IMR-90 (cell line): ENCODE results near the gene RAP1A. TPM values are rescaled to one million over a fixed set of nuclear protein-coding genes. Genes with fewer than 3 reads are reported as not detected.

Experiments used
- ATAC-seq: fragments of 200-7000 bp; cut with Tn5 transposase; 2 replicates; pipeline ENCODE4 v1.9.1; 2020; ENCODE audit warnings: low read depth, mild to moderate bottlenecking, moderate library complexity
- BruUV-seq: library from RNA; stranded (reverse); fragments of 400-500 nt; replicated peaks from 2 replicates; lab custom pipeline; 2021; lab: Mats Ljungman, UMichigan
- CTCF ChIA-PET: fragments of 300-600 bp; formaldehyde crosslinking; extraction: SDS; loops from one replicate; lab custom pipeline; 2021; ENCODE audit warnings: antibody characterized with exemption; lab: Yijun Ruan, JAX
- POLR2A ChIA-PET: fragments of 300-600 bp; sonication (Branson Sonifier 250); formaldehyde crosslinking; loops from one replicate; lab custom pipeline; 2022; ENCODE audit warnings: antibody characterized with exemption; ENCODE audit not compliant: unreplicated experiment; lab: Charles Lee
- DNase-seq: peaks from one replicate; pipeline ENCODE4 v3.0.0; 2013
- H2AFZ ChIP-seq: replicated peaks from 2 replicates; pipeline ENCODE3; 2013; ENCODE audit warnings: low read length, mild to moderate bottlenecking; ENCODE audit not compliant: poor library complexity
- H2AK5ac ChIP-seq: 2 replicates; pipeline ENCODE4 v1.6.1; 2013; ENCODE audit warnings: low read depth, low read length, inconsistent platforms
- H2AK9ac ChIP-seq: replicated peaks from 2 replicates; pipeline ENCODE3; 2013; ENCODE audit warnings: mild to moderate bottlenecking, low read depth, low read length, moderate library complexity; ENCODE audit not compliant: poor library complexity
- H2BK120ac ChIP-seq: 2 replicates; pipeline ENCODE4 v1.6.1; 2013; ENCODE audit warnings: low read depth, low read length, inconsistent platforms
- H2BK15ac ChIP-seq: 3 replicates; pipeline ENCODE4 v1.6.1; 2013; ENCODE audit warnings: low read depth, low read length, inconsistent platforms
- H2BK20ac ChIP-seq: 2 replicates; pipeline ENCODE4 v1.6.1; 2013; ENCODE audit warnings: low read depth, mild to moderate bottlenecking, inconsistent platforms, low read length, moderate library complexity
- H2BK5ac ChIP-seq: 2 replicates; pipeline ENCODE4 v1.6.1; 2013; ENCODE audit warnings: mild to moderate bottlenecking, low read depth, low read length, inconsistent platforms; ENCODE audit not compliant: poor library complexity, severe bottlenecking
- H3K14ac ChIP-seq: replicated peaks from 2 replicates; pipeline ENCODE4 v1.6.1; 2013; ENCODE audit warnings: low read depth, low read length, inconsistent platforms
- H3K18ac ChIP-seq: 2 replicates; pipeline ENCODE4 v1.6.1; 2013; ENCODE audit warnings: low read depth, low read length, control low read depth
- H3K23ac ChIP-seq: 2 replicates; pipeline ENCODE4 v1.6.1; 2013; ENCODE audit warnings: low read depth, low read length, inconsistent platforms
- H3K27ac ChIP-seq: 2 replicates; pipeline ENCODE4 v1.5.1; 2013; ENCODE audit warnings: mild to moderate bottlenecking, control low read depth, low read length; ENCODE audit not compliant: insufficient read depth
- H3K27me3 ChIP-seq: 2 replicates; pipeline ENCODE4 v1.6.1; 2013; ENCODE audit warnings: low read length; ENCODE audit not compliant: control insufficient read depth, insufficient read depth
- H3K36me3 ChIP-seq: 2 replicates; pipeline ENCODE4 v1.6.1; 2013; ENCODE audit warnings: low read length, mixed read lengths; ENCODE audit not compliant: control insufficient read depth, insufficient read depth
- H3K4ac ChIP-seq: 2 replicates; pipeline ENCODE4 v1.6.1; 2013; ENCODE audit warnings: low read depth, low read length, inconsistent platforms
- H3K4me1 ChIP-seq: 2 replicates; pipeline ENCODE4 v1.6.1; 2013; ENCODE audit warnings: low read length, mixed read lengths; ENCODE audit not compliant: control insufficient read depth, insufficient read depth
- H3K4me2 ChIP-seq: 2 replicates; pipeline ENCODE4 v1.6.1; 2013; ENCODE audit warnings: low read depth, mild to moderate bottlenecking, control low read depth, low read length, moderate library complexity
- H3K4me3 ChIP-seq: 2 replicates; pipeline ENCODE4 v1.5.1; 2013; ENCODE audit warnings: low read depth, mild to moderate bottlenecking, control low read depth, low read length, moderate library complexity; ENCODE audit not compliant: insufficient read depth
- H3K56ac ChIP-seq: 2 replicates; pipeline ENCODE4 v1.6.1; 2013; ENCODE audit warnings: low read length, inconsistent platforms; ENCODE audit not compliant: insufficient read depth; ENCODE audit errors: extremely low read depth
- H3K79me1 ChIP-seq, 2 experiments: 2 replicates each; pipeline ENCODE4 v1.6.1; 2013; ENCODE audit warnings: low read length in 2 of 2, inconsistent platforms in 1 of 2, low read depth in 1 of 2
- H3K9ac ChIP-seq: 2 replicates; pipeline ENCODE4 v1.6.1; 2013; ENCODE audit warnings: low read depth, low read length, control low read depth
- H3K9me1 ChIP-seq: 2 replicates; pipeline ENCODE4 v1.6.1; 2013; ENCODE audit warnings: low read length, inconsistent platforms; ENCODE audit not compliant: insufficient read depth
- H3K9me3 ChIP-seq: 2 replicates; pipeline ENCODE4 v1.6.1; 2013; ENCODE audit warnings: low read length; ENCODE audit not compliant: control insufficient read depth, insufficient read depth
- H4K20me1 ChIP-seq: 2 replicates; pipeline ENCODE4 v1.6.1; 2013; ENCODE audit warnings: low read length, inconsistent platforms; ENCODE audit not compliant: insufficient read depth
- H4K5ac ChIP-seq: 2 replicates; pipeline ENCODE4 v1.6.1; 2013; ENCODE audit warnings: mild to moderate bottlenecking, low read depth, low read length, control low read depth
- H4K8ac ChIP-seq, 2 experiments: 2 replicates each; pipeline ENCODE4 v1.6.1; 2013; ENCODE audit warnings: low read depth in 2 of 2, low read length in 2 of 2, control low read depth in 1 of 2, inconsistent platforms in 1 of 2
- H4K91ac ChIP-seq: 2 replicates; pipeline ENCODE4 v1.6.1; 2013; ENCODE audit warnings: low read depth, low read length, inconsistent platforms; ENCODE audit not compliant: insufficient read depth
- BHLHE40 ChIP-seq: fragments of 150-350 bp; IDR thresholded peaks from 2 replicates; pipeline ENCODE4 v1.6.1; 2016; ENCODE audit warnings: mild to moderate bottlenecking, low read depth, low read length
- CEBPB ChIP-seq: IDR thresholded peaks from 2 replicates; pipeline ENCODE4 v1.6.1; 2012; ENCODE audit warnings: low read depth, low read length, improper control_type of control experiment
- CHD1 ChIP-seq: IDR thresholded peaks from 2 replicates; pipeline ENCODE4 v1.6.1; 2012; ENCODE audit warnings: low read depth, low read length, improper control_type of control experiment
- CTCF ChIP-seq: conservative IDR thresholded peaks from 2 replicates; pipeline ENCODE4 v1.5.1; 2012; ENCODE audit warnings: mild to moderate bottlenecking, low read depth, low read length, improper control_type of control experiment
- ELK1 ChIP-seq: fragments of 150-350 bp; IDR thresholded peaks from 2 replicates; pipeline ENCODE4 v1.6.1; 2016; ENCODE audit warnings: low read depth, mild to moderate bottlenecking, low read length, moderate library complexity, borderline replicate concordance
- FOS ChIP-seq: fragments of 150-350 bp; IDR thresholded peaks from 2 replicates; pipeline ENCODE4 v1.6.1; 2016; ENCODE audit warnings: low read depth, low read length
- MAFK ChIP-seq: IDR thresholded peaks from 2 replicates; pipeline ENCODE4 v1.6.1; 2012; ENCODE audit warnings: low read depth, low read length, improper control_type of control experiment
- MAZ ChIP-seq: IDR thresholded peaks from 2 replicates; pipeline ENCODE4 v1.6.1; 2012; ENCODE audit warnings: low read depth, mild to moderate bottlenecking, low read length, improper control_type of control experiment, moderate library complexity, borderline replicate concordance
- MXI1 ChIP-seq: IDR thresholded peaks from 2 replicates; pipeline ENCODE4 v1.6.1; 2012; ENCODE audit warnings: low read depth, mild to moderate bottlenecking, low read length, moderate library complexity, borderline replicate concordance
- NFE2L2 ChIP-seq: fragments of 150-350 bp; IDR thresholded peaks from 2 replicates; pipeline ENCODE4 v1.6.1; 2016; ENCODE audit warnings: low read depth, mild to moderate bottlenecking, low read length
- POLR2A ChIP-seq: IDR thresholded peaks from 2 replicates; pipeline ENCODE4 v1.6.1; 2012; ENCODE audit warnings: mild to moderate bottlenecking, low read depth, low read length
- RAD21 ChIP-seq: IDR thresholded peaks from 2 replicates; pipeline ENCODE4 v1.6.1; 2012; ENCODE audit warnings: low read length, improper control_type of control experiment
- RCOR1 ChIP-seq: IDR thresholded peaks from 2 replicates; pipeline ENCODE4 v1.6.1; 2012; ENCODE audit warnings: mild to moderate bottlenecking, low read length, improper control_type of control experiment; ENCODE audit not compliant: insufficient replicate concordance
- RFX5 ChIP-seq: IDR thresholded peaks from 2 replicates; pipeline ENCODE4 v1.8.0; 2012; ENCODE audit warnings: low read depth, mild to moderate bottlenecking, low read length, moderate library complexity
- SMC3 ChIP-seq: fragments of 150-350 bp; IDR thresholded peaks from 2 replicates; pipeline ENCODE4 v1.6.1; 2016; ENCODE audit warnings: low read depth, mild to moderate bottlenecking, antibody characterized with exemption, low read length, moderate library complexity
- USF2 ChIP-seq: fragments of 150-350 bp; IDR thresholded peaks from 2 replicates; pipeline ENCODE4 v1.6.1; 2017; ENCODE audit warnings: mild to moderate bottlenecking, antibody characterized with exemption, low read length, low read depth
- WGBS, 2 experiments: methylation state at CpG; one replicate each; pipeline versions ENCODE4 v1.1.5 to v1.1.7; 2013; ENCODE audit warnings: missing lambda C conversion rate in 2 of 2; ENCODE audit not compliant: insufficient read length in 1 of 2; ENCODE audit errors: extremely low coverage in 2 of 2; 5-methylcytosine and 5-hydroxymethylcytosine counted together
- dilution Hi-C: fragments of 300-500 bp; cut with HindIII; formaldehyde crosslinking; loops from one replicate; pipeline ENCODE4 v1.14.3; 2018; ENCODE audit warnings: low sequenced_read_pairs; ENCODE audit not compliant: unreplicated experiment
- in situ Hi-C: fragments of 300-500 bp; cut with MboI; formaldehyde crosslinking; loops from 3 replicates; pipeline ENCODE4 v1.14.3; 2019; ENCODE audit warnings: low sequenced_read_pairs, inconsistent platforms, mixed read lengths
- intact Hi-C: fragments of 100-400 bp; cut with micrococcal nuclease; formaldehyde crosslinking; loops from 2 replicates; pipeline ENCODE4 v1.10.0; 2022
- polyA plus RNA-seq, 3 experiments: library from polyadenylated mRNA; depleted of rRNA; stranded (reverse); fragments of >200 nt; gene quantifications; 2 replicates each; pipeline ENCODE4 v1.2.3, GENCODE V29; 2012; ENCODE audit warnings: low replicate concordance in 1 of 3
- total RNA-seq: library from RNA; depleted of rRNA; stranded (reverse); fragments of >200 nt; gene quantifications from 2 replicates; pipeline ENCODE4 v1.2.3, GENCODE V29; 2012

RAP1A gene
- total and polyA plus RNA-seq, 2 of the 4 experiments (the other 2 are of a cell fraction) = 18.1 to 43.6 TPM

- Histone ChIP-seq H3K9me3 (no peaks in the 10 kb centered on the region), H3K79me1 (peaks cover 0 to 31% of the 10 kb centered on the region in 2 experiments; a peak in 2 of 4 replicates), H3K23ac (no peak overlapping the region), H2AFZ (no peak overlapping the region), H4K5ac (no peak overlapping the region), H3K4me3 (no peak overlapping the region), H3K27me3 (no peaks in the 10 kb centered on the region), H3K36me3 (peaks cover 16% of the 10 kb centered on the region), H3K14ac (no peak overlapping the region), H2BK5ac (no peak overlapping the region), H3K18ac (no peak overlapping the region), H3K4ac (no peak overlapping the region), H4K20me1 (no peaks in the 10 kb centered on the region), H3K9ac (no peak overlapping the region), H2BK15ac (no peak overlapping the region), H3K27ac (no peak overlapping the region), H3K56ac (no peak overlapping the region), H2BK120ac (no peak overlapping the region), H4K91ac (no peak overlapping the region), H3K4me2 (no peak overlapping the region), H2AK5ac (no peak overlapping the region), H2AK9ac (no peak overlapping the region), H4K8ac (no peak overlapping the region), H3K9me1 (peaks cover 6% of the 10 kb centered on the region; the same call in 1 of the 2 replicates), H3K4me1 (peaks cover 9% of the 10 kb centered on the region), H2BK20ac (no peak overlapping the region)
- WGBS, 2 experiments = no CpG with 5 or more reads among the region's 2 CpGs
- CTCF ChIA-PET = interaction anchor here (0.6 kb wide), 1 partner anchor 23 kb away, joined by 3 read pairs; no protein-coding TSS in a partner anchor
- dilution Hi-C loops = no loop called here
- POLR2A ChIA-PET = interaction anchor here (0.6 kb wide), 1 partner anchor 18 kb away, joined by 3 read pairs; no protein-coding TSS in a partner anchor
- no peak for TF ChIP-seq RAD21
- TF ChIP-seq MAZ = no peak
- TF ChIP-seq MAFK = no peak
- no peak for TF ChIP-seq POLR2A
- no peak for TF ChIP-seq CTCF
- no peak for TF ChIP-seq NFE2L2
- no peak for TF ChIP-seq BHLHE40
- TF ChIP-seq FOS = no peak
- TF ChIP-seq MXI1 = no peak
- no peak for TF ChIP-seq CHD1
- no peak for TF ChIP-seq RFX5
- TF ChIP-seq RCOR1 = no peak
- no peak for TF ChIP-seq CEBPB
- no peak for TF ChIP-seq ELK1
- TF ChIP-seq SMC3 = no peak
- no peak for TF ChIP-seq USF2
- in situ Hi-C loops = no loop called here
- BruUV-seq = no TSS peak
- intact Hi-C loops = no loop called here
- DNase-seq (no peak), ATAC-seq (no peak)
Measured at GRCh38 chr1:111704240-111704639, 84.7 kb downstream of the RAP1A start.
